NCI-H2029 (cell line): Measurements from ENCODE around the gene SSR4.

ENCODE experiments used
- DNase-seq: peaks from one replicate; lab custom pipeline; 2025; lab: John Stamatoyannopoulos, UW

Gene SSR4

DNA sequence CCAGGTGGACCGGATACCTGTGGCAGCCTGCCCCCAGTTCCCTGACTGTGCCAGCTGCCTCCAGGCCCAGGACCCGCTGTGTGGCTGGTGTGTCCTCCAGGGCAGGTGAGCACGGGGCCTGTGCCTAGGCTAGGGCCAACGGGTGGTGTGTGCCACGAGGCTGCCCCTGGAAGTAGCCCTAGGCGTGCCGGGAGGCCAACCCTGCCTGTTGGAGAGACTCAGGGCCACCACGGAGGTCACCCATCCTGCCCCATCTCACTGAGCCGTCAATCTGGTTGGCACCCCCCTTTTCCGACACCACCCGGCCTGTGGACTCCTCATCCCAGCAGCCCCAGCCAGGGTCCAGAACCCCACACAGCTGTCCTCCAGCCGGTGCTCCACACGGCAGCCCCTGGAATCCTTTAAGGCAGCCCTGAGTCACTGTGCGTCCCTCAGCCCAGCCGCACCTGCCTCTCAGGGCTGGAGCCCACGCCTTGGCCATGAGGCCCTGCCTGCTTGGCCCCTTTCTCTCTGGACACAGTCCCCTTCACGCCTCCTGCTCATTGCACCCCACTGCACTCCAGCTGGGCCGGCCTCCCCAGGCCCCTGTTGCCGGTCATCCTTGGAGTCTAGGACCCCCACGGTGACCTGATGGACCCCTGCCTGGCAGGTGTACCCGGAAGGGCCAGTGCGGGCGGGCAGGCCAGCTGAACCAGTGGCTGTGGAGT lies 25.2 kb upstream of the SSR4 start:
- DNase-seq, result no peak

DNA sequence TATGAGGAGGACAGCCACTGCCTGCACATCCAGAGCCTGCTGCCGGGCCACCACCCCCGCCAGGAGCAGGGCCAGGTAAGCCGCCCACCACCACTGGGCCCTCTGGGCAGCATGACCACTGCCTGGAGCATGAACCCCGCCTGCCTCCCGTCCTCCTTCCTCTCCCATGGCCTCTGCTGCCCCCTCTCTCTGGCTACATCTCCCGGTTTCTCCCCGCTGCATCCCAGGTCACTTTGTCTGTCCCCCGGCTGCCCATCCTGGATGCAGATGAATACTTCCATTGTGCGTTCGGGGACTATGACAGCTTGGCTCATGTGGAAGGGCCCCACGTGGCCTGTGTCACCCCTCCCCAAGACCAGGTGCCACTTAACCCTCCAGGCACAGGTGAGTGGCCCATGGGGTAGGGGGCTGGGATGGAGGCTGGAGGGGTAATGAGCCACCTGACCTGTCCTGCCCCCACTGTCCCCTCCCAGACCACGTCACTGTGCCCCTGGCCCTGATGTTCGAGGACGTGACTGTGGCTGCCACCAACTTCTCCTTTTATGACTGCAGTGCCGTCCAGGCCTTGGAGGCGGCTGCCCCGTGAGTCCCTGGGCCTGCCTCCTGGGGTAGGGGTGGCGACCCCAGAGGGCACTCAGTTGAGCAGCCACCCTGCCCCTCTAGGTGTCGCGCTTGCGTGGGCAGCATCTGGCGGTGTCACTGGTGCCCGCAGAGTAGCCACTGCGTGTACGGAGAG lies 24.4 kb upstream of the SSR4 start:
- no peak for DNase-seq

DNA sequence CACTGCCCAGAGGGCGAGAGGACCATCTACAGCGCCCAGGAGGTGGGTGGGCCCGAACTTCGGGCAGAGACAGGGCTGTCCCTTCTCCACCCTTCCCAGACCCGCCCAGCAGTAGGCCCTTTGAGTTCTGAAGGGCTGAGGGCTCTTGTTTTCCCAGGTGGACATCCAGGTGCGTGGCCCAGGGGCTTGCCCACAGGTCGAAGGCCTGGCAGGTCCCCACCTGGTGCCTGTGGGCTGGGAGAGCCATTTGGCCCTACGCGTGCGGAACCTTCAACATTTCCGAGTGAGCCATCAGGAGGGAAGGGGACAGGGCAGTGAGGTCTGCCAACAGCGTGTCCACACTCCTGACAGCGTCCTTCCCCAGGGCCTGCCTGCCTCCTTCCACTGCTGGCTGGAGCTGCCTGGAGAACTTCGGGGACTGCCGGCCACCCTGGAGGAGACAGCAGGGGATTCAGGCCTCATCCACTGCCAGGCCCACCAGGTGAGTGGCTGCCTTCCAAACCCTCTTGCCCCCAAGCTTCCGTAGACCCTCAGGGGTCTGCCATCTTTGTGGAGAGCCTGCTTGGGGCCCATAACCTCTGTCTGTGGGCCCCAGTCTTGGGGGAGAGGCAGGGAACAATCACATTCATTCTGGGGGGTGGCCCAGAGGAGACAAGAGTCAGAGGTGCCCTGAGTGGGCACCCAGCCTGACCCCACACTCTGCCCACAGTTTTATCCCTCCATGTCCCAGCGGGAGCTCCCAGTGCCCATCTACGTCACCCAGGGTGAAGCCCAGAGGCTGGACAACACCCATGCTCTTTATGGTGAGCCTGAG lies 23.7 kb upstream of the SSR4 start:
- DNase-seq, result no peak

DNA sequence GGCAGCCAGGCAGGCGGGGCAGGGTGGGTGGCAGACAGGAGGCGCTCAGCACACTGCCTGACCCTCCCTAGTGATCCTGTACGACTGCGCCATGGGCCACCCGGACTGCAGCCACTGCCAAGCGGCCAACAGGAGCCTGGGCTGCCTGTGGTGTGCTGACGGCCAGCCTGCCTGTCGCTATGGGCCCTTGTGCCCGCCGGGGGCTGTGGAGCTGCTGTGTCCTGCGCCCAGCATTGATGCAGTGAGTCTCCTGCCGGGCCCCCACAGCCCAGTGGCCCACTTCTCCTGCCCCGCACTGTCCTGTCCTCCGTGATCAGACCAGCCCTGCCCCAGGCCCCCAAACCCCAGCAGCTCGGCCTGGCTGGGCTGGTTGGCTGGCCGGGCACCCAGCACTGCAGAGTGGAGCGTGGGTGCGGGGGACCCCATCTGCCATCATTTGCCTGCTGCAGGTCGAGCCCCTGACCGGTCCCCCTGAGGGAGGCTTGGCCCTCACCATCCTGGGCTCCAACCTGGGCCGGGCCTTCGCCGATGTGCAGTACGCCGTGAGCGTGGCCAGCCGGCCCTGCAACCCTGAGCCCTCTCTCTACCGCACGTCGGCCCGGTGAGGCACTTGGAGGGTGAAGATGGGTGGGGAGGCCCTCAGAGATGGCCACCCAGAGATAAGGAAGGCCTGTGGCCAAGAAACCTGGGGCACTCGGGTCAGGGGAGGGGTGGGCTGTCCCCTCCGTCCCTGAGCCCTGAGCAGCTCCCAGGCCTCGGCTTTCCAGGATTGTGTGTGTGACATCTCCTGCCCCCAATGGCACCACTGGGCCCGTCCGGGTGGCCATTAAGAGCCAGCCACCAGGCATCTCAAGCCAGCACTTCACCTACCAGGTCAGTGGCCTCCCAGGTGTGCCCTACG lies 22.8 kb upstream of the SSR4 start:
- no peak for DNase-seq

DNA sequence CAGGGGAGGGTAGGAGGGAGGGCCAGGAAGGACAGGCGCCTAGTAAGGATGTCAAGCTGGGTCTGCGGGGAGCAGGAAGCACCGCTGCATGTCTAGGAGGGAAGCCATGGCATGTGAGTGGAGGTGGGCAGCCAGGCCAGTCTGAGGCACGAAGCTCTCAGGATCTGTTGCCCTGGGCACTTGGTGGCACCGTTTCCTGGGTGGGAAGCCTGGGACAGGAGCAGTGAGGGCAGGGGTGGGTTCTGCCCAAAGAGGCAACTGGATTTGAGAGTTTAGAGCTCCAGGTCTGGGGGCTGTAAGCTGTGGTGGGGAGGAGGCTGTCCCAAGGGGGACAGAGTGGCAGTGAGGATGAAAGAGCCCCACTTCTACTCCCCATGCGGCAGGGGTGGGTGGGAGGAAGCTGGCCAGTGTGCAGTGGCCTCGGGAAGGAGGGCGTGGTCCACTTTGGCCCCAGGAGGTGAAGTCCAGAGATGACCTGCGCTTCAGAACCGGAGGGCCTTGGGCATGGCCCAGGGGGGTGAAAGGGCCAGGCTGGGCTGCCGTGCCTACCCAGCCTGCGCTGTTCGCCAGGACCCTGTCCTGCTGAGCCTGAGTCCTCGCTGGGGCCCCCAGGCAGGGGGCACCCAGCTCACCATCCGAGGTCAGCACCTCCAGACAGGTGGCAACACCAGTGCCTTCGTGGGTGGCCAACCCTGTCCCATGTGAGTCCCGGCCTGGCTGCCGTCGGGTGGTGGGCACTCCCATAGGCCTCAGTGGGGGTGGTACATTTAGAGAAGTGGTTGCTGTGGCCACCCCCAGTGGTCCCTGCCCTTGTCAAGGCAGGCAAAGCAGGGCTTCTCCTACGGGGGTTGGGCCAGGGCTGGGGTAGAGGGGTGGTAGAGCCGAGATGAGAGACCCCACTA lies 21.9 kb upstream of the SSR4 start:
- DNase-seq, result no peak

DNA sequence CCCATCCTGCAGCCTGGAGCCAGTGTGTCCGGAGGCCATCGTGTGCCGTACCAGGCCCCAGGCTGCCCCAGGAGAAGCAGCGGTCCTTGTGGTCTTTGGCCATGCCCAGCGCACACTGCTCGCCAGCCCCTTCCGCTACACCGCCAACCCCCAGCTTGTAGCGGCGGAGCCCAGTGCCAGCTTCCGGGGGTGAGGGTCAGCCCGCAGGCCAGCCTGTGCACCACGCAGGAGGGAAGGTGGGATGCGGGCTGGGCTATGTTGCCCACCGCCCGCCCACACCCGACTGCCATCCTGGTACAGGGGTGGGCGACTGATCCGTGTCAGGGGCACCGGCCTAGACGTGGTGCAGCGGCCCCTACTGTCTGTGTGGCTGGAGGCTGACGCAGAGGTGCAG lies 21.3 kb upstream of the SSR4 start:
- DNase-seq, result no peak

DNA sequence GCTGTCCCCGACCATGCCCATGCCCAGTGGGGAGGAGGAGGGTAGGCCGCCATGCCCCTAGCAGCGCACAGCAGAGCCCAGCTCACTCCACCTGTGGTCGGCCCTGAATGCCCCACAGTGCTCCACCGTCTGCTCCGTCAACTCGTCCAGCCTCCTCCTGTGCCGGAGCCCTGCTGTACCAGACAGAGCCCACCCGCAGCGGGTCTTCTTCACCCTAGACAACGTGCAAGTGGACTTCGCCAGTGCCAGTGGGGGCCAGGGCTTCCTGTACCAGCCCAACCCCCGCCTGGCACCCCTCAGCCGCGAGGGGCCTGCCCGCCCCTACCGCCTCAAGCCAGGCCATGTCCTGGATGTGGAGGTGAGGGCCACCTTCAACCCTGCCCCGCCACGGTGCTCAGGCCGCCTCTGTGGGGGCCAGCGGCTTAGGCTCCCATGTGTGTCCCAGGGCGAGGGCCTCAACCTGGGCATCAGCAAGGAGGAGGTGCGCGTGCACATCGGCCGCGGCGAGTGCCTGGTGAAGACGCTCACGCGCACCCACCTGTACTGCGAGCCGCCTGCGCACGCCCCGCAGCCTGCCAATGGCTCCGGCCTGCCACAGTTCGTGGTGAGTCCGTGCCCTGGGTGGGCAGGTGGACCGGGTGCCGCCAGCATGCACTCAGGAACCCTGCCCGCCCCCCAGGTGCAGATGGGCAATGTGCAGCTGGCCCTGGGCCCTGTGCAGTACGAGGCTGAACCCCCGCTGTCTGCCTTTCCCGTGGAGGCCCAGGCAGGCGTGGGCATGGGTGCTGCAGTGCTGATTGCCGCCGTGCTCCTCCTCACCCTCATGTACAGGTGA lies 20.5 kb upstream of the SSR4 start:
- DNase-seq, result no peak

DNA sequence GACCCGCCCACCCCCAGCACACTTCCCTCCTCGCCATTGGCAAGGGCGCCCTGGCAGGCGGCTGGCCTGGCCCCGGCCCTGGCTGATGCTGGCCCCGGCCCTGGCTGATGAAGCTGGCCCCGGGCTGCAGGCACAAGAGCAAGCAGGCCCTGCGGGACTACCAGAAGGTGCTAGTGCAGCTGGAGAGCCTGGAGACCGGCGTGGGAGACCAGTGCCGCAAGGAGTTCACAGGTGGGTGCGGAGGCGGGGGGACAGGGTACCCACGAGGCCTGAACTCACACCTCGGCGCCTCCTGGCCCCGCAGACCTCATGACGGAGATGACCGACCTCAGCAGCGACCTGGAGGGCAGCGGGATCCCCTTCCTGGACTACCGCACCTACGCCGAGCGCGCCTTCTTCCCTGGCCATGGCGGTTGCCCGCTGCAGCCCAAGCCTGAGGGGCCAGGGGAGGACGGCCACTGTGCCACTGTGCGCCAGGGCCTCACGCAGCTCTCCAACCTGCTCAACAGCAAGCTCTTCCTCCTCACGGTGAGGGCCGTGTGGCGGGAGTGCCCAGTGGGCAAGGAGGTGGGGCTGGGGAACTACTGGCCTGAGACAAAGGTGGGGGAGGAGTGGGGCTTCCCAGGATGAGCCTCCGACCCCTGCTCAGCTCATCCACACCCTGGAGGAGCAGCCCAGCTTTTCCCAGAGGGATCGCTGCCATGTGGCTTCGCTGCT lies 19.7 kb upstream of the SSR4 start:
- no peak for DNase-seq

DNA sequence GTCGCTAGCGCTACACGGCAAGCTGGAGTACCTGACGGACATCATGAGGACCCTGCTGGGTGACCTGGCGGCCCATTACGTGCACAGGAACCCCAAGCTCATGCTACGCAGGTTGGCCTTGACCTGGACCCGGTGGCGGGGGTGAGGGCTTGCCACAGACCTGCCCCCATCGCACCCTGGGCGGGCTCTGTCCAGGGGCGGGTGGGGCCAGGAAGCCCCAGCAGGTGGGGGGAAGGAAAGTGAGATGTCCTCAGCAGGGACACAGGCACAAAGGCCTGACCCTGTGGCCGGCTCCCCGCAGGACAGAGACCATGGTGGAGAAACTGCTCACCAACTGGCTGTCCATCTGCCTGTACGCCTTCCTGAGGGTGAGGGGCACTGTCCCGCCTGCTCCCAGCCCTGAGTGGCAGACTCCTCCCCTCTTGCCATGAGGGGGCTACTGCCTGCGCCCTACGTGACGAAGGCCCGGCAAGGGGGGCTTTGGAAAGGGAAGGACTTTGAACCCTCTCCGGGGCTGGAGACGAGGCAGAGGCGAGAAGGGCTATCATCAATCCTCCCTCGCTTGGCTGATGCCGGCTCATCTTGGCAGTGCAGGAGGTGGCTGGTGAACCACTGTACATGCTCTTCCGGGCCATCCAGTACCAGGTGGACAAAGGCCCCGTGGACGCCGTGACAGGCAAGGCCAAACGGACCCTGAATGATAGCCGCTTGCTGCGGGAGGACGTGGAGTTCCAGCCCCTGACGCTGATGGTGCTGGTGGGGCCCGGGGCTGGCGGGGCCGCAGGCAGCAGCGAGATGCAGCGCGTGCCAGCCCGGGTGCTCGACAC lies 19.0 kb upstream of the SSR4 start:
- DNase-seq, result no peak

DNA sequence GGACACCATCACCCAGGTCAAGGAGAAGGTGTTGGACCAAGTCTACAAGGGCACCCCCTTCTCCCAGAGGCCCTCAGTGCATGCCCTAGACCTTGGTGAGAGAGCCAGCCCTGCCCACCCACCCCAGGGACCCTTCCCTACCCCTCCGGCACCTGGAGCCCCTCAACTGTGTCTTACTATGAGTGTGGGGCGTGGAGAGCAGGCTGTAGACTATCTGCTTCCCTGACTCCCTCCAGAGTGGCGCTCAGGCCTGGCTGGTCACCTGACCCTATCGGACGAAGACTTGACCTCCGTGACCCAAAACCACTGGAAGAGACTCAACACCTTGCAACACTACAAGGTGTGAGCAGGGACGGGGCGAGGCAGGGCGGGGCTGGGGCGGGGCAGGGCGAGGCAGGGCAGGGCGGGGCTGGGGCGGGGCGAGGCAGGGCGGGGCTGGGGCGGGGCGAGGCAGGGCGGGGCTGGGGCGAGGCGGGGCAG lies 18.3 kb upstream of the SSR4 start:
- no peak for DNase-seq

DNA sequence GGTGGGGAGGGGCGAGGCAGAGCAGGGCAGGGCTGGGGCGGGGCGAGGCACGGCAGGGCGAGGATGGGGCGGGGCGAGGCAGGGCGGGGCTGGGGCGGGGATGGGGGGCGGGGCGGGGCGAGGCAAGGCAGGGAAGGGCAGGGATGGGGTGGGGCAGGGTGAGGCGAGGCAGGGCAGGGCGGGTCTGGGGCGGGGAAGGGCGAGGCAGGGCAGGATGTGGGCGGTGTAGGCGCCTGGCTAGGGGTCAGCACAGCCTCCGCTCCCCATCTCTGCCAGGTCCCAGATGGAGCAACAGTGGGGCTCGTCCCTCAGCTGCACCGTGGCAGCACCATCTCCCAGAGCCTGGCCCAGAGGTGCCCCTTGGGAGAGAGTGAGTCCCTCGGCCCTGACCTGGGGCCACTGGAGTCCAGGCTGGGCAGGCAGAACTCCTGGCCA lies 17.8 kb upstream of the SSR4 start:
- DNase-seq, result no peak

DNA sequence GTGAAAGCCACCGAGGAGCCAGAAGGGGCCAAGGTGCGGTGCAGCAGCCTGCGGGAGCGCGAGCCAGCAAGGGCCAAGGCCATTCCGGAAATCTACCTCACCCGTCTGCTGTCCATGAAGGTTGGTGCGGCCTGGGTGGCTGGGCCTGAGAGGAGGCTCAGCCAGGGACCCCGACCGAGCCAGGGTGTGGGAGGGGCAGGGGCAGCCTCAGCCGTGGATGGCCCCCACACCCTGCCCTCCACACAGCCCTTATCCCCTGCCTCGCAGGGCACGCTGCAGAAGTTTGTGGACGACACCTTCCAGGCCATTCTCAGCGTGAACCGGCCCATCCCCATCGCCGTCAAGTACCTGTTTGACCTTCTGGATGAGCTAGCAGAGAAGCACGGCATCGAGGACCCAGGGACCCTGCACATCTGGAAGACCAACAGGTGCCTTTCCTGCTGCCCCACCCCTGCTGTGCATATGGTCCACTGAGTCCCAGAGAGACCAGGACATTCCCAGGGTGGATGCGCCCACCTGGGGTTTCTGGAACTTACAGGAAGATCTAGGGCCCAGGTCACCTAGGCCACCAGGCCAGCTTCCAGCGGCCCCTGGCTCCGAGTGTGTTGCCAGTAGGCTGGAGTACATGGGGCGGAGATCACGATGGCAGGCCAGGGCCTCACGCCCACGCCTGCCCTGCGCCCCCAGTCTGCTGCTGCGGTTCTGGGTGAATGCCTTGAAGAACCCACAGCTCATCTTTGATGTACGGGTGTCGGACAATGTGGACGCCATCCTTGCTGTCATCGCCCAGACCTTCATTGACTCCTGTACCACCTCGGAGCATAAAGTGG lies 17.0 kb upstream of the SSR4 start:
- no peak for DNase-seq

DNA sequence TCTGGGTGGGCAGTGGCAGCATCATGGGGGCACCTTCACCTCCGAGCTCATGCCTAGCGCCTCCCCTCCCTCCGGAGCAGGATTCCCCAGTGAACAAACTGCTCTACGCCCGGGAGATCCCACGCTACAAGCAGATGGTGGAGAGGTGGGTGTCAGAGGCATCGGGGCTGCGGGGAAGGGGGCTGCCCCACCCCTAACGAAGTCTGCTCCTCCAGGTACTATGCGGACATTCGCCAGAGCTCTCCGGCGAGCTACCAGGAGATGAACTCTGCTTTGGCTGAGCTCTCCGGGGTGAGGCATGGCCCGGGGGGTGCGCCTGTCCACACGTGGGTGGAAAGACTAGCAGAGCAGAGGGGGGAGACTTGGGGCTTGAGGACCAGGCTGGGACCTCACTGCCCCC lies 16.3 kb upstream of the SSR4 start:
- DNase-seq, result no peak

DNA sequence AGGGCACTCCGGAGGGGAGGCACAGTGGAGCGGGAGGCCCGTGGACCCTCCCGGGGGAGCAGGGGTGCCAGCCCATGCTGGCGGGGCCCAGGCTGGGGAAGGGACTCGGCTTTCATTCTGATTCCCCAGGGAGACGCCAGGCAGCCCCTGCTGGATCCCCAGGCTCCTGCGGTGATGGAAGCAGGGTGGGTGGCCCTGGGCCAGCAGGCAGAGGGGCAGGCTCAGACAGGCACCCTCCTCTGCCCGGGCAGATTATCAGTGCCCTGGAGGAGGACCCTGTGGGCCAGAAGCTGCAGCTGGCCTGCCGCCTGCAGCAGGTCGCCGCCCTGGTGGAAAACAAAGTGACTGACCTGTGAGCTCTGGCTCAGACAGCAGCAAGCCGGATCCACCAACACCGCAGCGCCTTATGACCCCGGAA lies 15.8 kb upstream of the SSR4 start:
- DNase-seq, result peak; percentile 33

DNA sequence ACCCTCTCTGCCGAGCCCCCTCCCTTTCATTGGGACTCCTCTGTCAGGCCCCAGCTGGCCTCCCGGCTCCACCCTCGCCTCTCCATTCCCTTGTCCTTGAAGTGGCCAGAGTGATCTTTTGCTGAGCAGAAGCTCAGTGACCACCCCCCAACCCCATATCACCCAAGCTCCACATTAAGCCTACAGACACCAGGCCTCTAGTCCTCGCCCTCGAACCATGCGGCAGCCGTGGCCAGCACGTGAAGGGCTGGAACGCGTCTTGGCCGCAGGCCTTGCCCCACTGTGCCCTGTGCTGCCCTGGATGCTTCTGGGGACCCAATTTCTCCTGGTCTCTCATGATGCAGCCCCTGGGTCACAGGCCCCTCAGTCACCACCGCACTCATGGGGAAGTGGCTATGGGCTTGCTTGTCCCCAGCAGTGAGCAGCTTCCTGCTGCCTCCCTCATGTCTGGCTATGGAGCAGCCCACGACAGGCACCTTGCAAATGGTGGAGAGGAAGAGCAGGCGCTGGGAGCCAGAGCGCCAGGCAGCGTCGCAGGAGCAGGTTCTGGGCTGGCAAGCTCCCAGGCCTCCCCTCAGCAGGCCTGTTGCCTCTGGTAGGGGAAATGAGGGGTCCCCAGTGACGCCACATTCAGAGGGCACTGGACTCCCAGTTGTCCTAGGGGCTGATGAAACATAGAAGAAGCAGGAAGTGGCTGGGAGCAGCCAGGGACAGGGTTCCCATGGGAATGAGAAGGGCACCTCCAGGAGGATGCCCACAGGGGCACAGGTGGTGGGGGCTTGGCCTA lies 14.4 kb upstream of the SSR4 start:
- no peak for DNase-seq

DNA sequence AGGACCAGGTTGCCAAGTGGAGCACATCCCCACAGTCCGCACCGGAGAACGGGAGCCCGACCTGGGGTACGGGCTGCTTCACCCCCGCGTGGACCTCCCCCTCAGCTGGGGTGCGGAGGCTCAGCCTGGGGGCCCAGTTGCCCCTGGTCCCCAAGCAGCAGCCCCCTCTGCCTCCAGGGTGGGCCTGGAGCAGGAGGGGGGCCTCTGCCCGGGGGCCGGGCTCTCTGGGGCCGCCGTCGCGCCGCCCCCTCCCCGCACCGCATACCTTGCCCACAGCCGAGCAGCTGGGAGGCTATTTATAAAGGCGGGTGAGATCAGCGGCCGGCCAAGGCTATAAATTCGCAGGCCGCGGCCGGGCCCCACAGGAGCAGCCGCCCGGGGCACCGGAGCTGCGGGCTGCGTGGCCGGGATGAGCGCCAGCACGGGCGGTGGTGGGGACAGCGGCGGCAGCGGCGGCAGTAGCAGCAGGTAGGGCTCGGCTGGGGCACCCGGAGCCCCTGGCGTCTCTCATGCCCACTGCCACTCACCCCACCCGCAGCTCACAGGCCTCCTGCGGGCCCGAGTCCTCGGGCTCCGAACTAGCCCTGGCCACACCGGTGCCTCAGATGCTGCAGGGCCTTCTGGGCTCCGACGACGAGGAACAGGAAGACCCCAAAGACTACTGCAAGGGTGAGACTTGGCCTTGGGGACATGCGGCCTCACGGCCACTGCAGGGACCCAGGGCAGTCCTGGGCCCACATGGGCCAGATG lies 13.6 kb upstream of the SSR4 start, which contains the start of gene SRPK3:
SRPK3 (plus strand) TSS at position 364 of the 750 bp plus-strand sequence; CDS start at position 410, 46 bp downstream.
- DNase-seq, result no peak
